GM08714 (cell line): ENCODE data around the gene NOTCH3.

Source experiments
- H3K4me3 ChIP-seq: fragments of 200-500 bp; sonication (Bioruptor generic); 2 replicates; pipeline ENCODE4 v1.5.1; 2014; ENCODE audit warnings: mild to moderate bottlenecking, low read length, inconsistent platforms
- ZNF274 ChIP-seq: IDR thresholded peaks from 2 replicates; pipeline ENCODE4 v1.6.1; 2012; ENCODE audit warnings: mild to moderate bottlenecking, low read depth, low read length

The NOTCH3 gene

GRCh38 chr19:15222738-15223648 lies 22.2 kb upstream of the NOTCH3 start:
- peak overlapping the region; percentile 54; the same call in 1 of the 2 replicates for H3K4me3 ChIP-seq
- no peak for TF ChIP-seq ZNF274

GRCh38 chr19:15220833-15221232 lies 20.0 kb upstream of the NOTCH3 start:
- TF ChIP-seq ZNF274, result no peak
- H3K4me3 ChIP-seq, result no peak overlapping the region

- TF ChIP-seq ZNF274, result no peak
- no peak overlapping the region for H3K4me3 ChIP-seq
Measured at GRCh38 chr19:15218501-15218900, 17.7 kb upstream of the NOTCH3 start.

GRCh38 chr19:15216363-15216762 lies 15.6 kb upstream of the NOTCH3 start:
- TF ChIP-seq ZNF274, result no peak

GRCh38 chr19:15213715-15214381 lies 13.1 kb upstream of the NOTCH3 start:
- no peak for TF ChIP-seq ZNF274

More at GRCh38 chr19:15216363-15216762, 15.6 kb upstream of the NOTCH3 start:
- H3K4me3 ChIP-seq, result no peak overlapping the region

GRCh38 chr19:15212711-15213110 lies 11.9 kb upstream of the NOTCH3 start:
- H3K4me3 ChIP-seq, result no peak overlapping the region
- TF ChIP-seq ZNF274, result no peak

More at GRCh38 chr19:15213715-15214381, 13.1 kb upstream of the NOTCH3 start:
- H3K4me3 ChIP-seq, result no peak overlapping the region

- no peak for TF ChIP-seq ZNF274
- H3K4me3 ChIP-seq, result no peak overlapping the region
Measured at GRCh38 chr19:15210323-15210781, 9.6 kb upstream of the NOTCH3 start.

- no peak for TF ChIP-seq ZNF274
- H3K4me3 ChIP-seq, result no peak overlapping the region
Measured at GRCh38 chr19:15201374-15202023, 704 bp upstream of the NOTCH3 start.

- no peak for TF ChIP-seq ZNF274
- H3K4me3 ChIP-seq, result no peak overlapping the region; the same call in 1 of the 2 replicates
Measured at GRCh38 chr19:15199661-15200552, 888 bp downstream of the NOTCH3 start.

GRCh38 chr19:15198951-15199660 lies 1.7 kb downstream of the NOTCH3 start:
- TF ChIP-seq ZNF274, result no peak
- H3K4me3 ChIP-seq, result no peak overlapping the region

GRCh38 chr19:15197942-15198341 lies 2.9 kb downstream of the NOTCH3 start:
- no peak overlapping the region for H3K4me3 ChIP-seq
- TF ChIP-seq ZNF274, result no peak

- TF ChIP-seq ZNF274, result no peak
- no peak overlapping the region for H3K4me3 ChIP-seq
Measured at GRCh38 chr19:15197275-15197941, 3.4 kb downstream of the NOTCH3 start.
